NCI-H2029 (cell line): Measurements from ENCODE around the gene STK32A.

Experiments used
- DNase-seq: peaks from one replicate; lab custom pipeline; 2025; lab: John Stamatoyannopoulos, UW

STK32A gene

DNA sequence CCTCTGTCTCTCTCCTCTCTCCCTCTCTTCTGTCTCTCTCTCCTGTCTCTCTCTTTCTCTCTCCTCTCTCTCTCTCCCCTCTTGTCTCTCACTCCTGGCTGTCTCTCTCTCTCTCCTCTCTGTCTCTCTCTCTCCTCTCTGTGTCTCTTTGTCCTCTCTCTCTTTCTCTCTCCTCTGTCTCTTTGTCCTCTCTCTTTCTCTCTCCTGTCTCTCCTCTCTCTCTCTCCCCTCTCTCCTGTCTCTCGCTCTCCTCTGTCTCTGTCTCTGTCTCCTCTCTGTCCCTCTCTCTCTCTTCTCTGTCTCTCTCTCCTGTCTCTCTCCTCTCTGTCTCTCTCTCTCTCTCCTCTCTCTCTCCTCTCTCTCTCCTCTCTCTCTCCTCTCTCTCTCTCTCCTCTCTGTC is 25.0 kb downstream of the STK32A start:
- DNase-seq, result no peak

DNA sequence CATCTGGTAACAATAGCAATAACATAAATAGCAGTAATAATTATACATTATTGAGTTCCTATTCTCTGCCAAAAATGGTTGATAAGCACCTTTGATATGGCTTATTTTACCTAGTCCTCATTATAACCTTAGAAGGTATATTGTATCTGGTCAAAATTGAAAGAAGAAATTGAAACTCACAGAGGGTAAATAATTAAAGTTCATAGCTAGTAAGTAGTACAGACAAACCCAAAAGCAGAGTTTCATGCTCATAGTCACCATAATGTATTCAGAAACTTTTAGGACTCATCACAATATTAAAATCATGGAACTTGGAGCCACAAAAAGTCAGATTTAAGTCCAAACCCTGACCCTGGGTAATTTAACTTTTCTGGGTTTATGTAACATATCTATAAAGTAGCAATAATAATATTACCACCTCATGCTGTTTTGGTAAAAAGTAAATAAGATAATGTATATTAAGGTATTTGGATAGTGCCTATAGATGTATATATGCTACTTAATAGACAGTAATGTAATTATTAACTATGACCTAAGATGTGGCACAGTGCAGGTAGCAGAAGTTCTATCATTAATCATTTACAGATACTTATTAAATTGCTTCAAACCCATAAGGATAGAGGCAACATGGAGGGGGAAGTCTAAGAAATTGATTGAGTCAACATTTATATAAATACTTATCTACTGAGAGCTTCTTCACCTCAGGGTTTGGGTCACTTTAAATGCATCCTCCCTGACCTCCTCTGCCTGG is 32.4 kb downstream of the STK32A start:
- no peak for DNase-seq

DNA sequence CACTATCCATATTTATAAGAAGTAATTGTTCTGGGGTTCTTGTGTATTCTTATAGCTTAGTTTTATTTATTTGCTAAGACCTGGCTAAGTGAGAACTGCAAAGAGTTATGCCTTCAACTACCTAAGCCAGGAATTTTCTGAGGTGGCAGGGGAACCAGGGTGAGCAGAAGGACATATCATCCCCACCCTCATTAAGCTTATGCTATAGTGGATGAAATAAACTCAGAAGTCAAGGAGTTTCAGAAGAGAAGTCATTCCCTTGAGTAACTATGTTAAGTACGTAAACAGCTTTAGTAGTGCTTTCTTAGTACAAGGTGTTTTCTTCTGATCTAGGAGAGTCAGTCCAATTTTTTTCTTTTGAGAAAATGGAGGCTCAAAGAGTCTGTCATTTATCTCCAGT is 41.7 kb downstream of the STK32A start:
- DNase-seq, result no peak

DNA sequence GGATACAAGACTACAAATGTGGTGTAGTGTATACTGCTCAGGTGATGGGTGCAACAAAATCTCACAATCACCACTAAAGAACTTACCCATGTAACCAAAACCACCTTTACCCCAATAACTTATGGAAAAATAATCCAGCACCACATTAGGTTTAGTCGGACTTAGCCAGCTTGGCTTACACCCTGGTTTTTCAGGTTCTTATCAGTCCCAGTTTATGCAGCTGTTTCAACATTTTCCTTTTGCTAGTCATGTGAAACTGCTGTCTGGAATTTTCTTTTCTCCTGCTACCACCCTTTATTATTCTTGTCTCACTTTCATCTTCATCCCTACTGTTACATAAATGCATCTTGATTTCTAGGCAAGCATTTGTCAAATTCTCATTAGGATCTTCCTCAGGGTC is 51.5 kb downstream of the STK32A start:
- no peak for DNase-seq

DNA sequence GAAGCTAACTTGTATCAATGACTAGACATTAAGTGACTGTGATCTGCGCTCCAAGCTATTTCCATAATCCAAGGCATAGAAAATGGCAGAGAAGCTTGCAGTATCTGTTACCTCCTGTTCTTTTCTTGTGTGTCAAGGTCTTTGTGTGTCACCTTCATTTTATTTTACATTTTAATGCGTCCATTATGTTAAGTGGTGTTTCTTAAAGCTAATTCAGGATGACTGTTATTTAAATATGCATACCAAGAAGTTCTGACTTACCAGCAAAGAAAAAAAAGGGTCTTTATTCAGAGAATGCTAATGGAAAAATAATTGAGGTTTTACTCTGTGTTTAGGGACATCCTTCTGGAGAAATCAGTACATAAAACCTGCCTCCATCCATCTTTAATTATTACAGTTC is 52.3 kb downstream of the STK32A start:
- no peak for DNase-seq

DNA sequence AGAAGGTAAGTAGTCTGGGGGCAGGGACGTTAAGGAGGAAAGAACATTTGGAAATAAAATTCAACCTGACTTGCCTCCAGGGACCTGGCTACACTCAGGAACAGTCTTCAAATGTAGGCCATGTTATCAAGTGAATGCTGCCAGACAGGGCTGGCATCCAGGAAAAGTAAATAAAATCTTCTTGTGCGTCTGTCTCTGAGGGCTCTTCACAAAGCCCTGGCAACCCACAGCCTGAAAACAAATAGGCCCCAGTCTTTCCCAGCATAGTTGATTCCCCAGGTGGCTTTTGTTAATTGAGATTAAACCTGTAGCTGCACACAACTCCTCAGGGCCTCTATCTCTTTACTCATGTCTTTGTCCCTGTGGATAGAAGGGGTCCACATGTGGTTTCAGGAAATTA is 55.4 kb downstream of the STK32A start:
- DNase-seq, result peak; percentile 94

DNA sequence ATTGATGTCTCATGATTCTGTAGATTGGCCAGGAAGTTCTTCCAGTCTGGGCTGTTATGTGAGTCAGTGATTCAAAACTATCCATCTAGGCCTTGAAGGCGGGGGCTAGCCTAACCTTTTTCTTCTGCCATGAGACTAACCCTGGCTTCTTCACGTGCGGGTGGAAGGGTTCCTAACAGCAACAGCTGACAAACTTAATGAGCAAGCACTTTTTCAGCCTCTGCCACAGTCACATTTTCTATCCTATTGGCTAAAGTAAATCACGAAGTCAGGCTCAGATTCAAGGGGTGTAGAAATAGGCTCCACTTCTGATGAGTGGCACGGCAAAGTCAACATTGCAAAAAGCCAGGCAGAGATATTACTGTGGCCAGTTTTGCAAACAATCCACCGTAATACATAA is 68.4 kb downstream of the STK32A start:
- DNase-seq, result peak; percentile 76

DNA sequence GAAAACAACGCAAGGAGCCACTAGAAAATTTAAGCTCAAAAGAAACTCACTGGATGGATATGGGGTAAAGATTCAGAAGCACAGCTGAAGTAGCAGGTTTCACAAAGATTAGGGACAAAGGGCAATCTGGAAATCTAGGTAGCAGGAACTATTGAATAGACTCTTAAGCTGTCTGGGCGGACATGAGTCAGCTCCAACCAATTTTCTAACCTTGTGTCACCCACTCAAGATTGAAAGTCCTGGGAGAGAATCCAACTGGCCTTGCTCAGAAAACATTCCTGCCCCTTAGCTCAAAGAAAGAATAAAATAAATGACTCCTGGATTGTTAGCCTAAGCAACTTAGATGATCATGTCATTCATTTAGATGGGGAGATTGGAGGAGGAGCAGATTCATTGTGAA is 69.2 kb downstream of the STK32A start:
- DNase-seq, result peak; percentile 61

DNA sequence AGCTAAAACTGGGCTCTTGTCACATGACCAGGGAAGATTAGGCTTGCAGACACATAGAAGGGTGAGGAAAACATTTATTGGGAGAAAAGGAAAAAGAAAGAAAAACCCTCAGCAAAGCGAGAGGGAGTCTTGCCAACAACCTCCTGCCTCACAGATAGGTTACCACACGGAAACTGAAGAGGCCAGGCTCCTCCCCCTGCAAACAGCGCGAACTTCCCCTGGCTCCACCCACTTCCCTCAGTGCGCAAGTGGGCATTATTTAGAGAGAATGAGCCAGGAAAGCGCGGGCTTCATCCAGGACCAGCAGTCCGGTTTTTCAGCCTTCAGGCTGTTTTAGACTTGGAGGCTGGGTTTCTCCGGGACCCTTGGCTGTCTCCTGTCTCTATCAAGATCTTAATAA is 70.3 kb downstream of the STK32A start:
- peak; percentile 92 for DNase-seq

DNA sequence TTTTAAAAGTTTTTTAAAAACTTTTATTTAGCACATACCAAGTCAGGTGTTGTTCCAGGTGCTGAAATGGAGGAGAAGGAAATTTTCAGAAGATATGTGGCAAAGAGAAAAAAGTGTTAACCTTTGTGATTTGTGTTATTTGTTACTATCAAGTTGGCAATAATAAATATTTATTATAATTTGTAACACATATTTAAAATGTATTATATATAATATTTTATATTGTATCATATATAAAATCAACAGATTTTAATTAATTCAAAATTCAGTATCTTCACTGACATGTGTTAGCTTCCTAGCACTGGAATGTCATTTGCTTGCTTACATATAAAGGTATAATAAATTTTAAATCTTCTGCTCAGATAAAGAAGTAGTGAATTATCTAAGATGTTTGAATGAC is 71.5 kb downstream of the STK32A start:
- DNase-seq, result no peak

DNA sequence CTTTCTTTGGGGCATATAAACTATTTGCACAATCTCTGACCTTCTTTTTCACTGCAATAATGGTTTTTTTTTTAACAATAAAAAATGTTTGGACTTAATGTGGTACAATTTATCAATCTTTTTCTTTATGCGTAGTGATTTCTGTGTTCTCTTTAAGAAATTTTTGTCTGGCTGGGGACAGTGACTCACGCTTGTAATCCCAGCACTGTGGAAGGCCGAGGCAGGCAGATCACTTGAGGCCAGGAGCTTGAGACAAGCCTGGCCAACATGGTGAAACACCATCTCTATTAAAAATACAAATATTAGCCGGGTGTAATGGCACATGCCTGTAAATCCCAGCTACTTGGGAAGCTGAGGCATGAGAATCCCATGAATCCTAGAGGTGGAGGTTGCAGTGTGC is 72.3 kb downstream of the STK32A start:
- no peak for DNase-seq

DNA sequence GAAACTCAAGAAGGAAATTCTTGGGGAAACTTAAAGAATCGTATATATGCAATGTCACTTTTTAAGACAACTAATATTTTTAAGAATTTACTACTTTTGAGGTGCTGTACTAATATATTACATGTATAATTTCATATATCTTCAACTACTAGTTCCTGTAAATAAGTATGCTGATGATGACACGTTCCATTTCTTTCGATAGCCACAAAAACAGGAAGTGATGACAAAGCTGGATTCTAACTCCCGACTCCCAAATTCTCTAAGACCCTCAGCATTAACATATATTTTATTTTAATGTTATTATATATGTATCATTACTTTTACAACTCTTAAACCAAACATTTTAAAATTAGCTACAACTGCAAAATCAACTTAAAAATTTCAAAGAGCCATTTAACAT is 74.8 kb downstream of the STK32A start:
- no peak for DNase-seq

DNA sequence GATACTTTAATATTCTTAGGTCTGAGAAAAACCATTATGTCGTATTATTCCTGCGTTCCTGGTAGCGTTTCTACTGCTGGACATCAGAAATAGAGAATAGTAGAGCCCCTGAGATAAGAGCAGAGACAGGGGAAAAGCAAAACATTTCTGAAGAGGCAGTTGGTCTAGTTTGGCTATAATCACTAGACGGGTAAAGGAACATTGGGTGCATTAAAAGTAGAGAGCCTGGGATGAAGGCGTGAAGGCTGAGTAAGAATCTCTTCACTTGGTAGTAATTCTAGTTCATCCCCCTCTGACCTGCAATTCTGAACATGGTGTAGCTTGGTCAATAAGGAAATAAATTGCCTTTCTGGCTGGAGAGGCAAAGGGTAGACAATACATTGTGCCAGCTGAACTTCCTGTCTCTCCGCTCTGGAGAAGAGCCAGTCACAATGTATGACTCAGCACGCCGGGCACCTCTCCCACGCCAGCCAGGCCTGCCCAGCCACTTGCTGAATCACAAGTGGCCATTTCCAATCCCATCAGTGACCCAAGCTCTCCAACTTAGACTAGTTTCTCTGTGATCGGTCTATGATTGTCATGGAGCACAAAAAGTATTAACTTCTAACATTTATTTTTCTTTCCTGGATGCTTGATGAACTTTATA is 75.4 kb downstream of the STK32A start:
- peak; percentile 96 for DNase-seq

DNA sequence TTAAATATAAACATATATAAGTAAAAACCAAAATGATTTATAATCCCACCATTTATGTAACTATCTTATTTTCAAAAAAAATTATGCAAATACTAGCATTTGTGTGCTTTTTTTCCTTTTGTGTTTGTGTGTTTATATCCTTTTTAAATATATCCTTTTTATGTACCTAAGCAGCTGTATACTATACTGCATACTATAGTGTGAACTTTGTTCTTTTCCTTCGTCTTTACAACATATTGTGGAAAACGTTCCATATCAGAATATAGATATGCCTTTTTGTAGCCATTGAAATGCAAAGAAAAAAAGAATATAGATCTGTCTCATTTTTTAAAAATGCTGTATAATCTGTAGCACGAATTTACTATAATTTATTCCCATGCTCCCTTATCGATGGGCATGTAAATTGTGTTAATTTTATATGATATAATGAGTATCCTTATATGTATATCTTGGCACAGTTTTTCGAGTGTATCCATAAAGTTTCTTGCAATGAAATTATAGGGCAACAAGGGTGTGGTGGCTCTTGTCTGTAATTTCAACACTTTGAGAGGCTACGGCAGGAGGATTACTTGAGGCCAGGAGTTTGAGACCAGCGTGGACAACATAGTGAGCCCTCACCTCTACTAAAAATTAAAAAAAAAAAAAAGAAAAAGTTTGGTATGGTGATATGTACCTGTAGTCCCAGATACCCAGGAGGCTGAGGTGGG is 83.3 kb downstream of the STK32A start:
- no peak for DNase-seq

DNA sequence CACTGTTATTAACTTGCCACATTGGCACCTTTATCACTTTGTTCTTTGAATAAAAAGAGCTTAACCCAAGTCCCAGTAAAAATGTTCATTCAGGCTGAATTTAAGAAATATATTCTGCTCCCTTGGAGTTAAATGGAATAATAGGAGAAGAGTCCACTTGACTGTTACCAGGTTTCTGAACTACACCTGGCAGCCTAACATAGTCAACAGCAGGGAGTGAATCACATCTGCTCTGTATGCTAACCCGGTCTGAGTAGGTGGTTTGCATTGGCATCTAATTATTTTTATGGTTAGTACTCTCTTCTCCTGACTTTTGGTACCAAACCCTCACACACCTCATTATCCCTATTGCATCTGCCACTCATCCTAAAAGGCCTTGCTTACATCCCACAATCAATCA is 86.7 kb downstream of the STK32A start:
- peak; percentile 36 for DNase-seq

DNA sequence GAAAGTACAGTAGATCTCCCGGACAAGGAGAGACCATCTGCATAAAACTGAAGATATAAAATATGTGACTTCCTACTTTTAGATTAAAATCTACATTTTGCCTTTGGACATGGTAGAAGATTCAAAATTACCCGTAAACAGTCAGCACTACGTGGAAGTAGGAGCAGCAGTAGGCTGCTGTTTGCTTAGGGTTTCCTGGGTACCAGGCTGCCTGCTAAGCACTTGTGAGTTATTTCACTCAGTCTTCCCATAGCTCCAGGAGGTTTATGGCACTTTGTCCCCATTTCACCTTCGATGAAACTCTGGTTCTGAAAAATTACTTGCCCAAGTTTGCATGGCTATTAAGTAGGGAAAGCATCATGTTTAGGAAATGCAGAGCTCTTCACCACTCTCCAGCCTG is 92.6 kb downstream of the STK32A start:
- DNase-seq, result no peak

DNA sequence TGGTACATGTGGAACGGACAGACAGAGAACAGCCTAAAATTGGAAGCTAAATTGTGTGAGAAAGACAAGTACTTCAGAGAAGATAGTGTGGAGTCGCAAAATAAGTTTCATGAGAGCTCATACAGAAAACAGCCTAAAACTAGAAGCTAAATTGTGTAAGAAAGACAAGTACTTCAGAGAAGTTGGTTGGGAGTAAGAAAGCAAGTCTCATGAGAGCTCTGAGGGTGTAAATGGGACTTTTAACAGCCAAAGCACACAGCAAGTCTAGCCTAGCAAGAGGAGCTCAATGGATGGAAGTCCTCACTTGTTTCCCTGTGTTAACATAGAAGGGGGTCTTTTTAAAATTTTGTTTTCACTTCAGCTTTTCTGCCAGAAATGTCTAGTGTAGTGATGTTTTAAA is 93.1 kb downstream of the STK32A start:
- no peak for DNase-seq

DNA sequence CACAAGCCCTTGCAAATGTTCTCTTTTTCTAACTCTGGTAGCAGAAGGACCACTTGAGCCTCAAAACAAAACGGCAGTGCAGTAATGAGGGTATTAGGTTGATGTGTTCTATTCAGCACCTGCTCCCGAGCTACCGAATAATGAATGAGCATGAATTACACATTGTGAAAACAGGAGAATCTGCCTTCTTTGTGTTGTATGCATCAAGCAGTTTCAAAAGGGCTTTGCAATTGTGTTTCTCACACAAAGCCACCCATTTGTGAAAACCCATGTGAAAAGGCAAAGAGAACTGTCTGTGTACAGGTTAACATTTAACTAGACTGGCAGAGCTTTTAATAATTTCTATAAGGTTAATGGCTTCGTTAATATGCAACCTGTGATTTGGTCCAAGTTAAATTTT is 97.8 kb downstream of the STK32A start:
- peak; percentile 71 for DNase-seq

DNA sequence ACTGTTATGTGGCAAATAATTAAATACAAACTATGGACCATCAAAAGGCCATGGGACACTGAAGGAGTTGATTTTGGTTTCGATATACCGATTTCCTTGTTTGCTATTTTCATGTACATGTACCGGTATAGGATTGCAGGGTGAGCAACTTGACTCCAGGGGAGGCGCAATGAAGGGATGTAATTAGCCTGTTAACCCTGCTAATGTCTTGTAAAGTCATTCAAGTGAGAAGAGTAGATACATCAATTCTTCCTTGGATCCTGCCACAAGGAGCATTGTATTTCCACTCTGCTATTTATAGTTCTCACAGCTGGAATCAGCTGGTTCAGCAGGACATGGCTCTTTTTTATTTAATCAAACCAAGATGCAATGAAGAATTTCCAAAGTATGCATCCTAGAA is 102.0 kb downstream of the STK32A start:
- peak; percentile 67 for DNase-seq

DNA sequence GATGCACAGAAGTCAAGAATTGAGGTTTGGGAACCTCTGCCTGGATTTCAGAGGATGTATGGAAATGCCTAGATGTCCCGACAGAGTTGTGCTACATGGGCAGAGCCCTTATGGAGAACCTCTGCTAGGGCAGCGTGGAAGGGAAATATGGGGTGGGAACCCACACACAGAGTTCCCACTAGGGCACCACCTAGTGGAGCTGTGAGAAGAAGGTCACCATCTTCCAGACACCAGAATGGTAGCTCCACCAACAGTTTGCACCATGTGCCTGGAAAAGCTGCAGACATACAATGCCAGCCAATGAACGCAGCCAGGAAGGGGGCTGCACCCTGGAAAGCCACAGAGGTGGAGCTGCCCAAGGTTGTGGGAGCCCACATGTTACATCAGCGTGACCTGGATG is 104.5 kb downstream of the STK32A start:
- no peak for DNase-seq

DNA sequence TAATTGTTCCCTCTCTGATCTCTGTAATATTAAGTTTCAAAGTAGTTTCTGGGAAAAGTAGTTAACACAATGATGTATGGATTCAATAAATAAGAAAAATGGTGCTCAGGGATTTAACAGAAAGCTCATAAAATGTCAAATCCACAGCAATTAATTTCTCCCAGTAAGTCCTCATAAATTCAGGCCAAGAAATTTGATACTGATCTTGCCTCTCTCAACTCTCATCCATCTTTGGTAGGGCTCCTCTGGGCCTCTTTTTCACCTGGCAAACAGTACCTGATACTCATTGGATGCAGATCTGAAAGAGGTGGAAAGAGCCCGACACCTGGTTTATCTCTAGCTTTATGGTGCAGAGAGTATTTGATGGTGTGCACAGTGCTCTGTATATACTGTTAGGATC is 106.1 kb downstream of the STK32A start:
- DNase-seq, result no peak

DNA sequence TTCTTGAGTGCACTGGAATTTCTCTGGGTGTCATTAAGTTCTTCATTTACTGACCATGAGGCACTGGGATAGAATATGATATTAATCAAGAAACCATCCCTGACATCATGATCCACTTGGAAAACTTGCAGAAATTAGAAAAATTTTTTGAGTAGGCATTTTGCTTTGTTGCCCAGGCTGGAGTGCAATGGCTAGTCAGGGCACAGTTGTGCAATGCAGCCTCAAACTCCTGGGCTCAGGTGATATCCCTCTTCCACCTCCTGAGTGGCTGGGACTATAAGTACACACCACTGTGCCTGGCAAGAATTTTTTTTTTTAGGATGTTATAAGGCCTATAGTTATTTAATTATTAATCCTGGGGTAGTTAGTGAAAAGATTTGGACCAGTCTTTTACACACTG is 106.5 kb downstream of the STK32A start:
- DNase-seq, result no peak

DNA sequence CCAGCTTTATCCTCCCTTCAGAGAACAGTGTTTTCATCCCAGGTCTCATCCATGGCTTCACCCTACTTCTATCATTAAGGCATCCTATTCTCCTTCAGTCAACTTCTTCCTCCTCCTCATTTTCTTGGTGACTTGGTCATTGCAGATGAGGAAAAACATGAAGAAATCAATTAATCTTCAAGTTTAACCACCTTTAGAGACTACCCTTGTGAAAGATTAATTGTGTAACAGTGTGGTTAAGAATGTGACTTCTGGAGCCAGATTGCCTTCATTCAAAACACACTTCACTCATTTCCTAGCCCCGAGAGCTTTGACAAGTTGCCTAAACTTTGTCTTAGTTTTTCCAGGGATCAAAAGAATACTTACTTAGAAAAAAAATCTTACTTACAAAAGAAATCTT is 110.0 kb downstream of the STK32A start:
- no peak for DNase-seq
